Measurements from ENCODE around the gene PLCB4.

DNA sequence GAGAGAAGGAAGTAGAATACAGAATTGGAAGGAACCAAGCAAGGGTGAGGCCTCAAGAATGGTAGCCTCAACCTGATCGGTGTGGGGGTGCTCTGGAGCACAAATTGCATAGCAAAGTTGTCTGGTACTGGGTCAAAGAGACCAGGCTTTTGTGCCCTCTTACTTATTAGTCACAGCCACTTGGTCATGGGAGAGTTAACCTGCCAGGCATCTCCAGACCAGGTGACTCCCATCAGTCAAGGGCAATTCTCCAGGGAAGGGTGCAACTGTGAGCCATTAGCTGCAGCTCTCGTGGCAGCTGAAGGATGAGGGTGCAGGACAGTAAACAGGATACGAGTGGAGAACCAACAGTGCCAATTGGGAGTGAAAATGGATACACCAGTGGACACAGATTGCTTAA lies 47.7 kb upstream of the PLCB4 start:
- TF ChIP-seq ZBTB20 (tag by site-specific recombination; IDR thresholded peaks at IDR 0.05) (no peak), ZNF639 (tag by site-specific recombination; IDR thresholded peaks at IDR 0.05) (no peak), ZNF423 (tag by site-specific recombination; IDR thresholded peaks at IDR 0.05) (no peak), CTCF (tag by site-specific recombination; IDR thresholded peaks at IDR 0.05) (no peak), KLF8 (tag by site-specific recombination; IDR thresholded peaks at IDR 0.05) (no peak), ZNF18 (tag by site-specific recombination; IDR thresholded peaks at IDR 0.05) (no peak), ZNF76 (tag by site-specific recombination; IDR thresholded peaks at IDR 0.05; ENCODE audit: borderline replicate concordance, low read depth) (no peak), GLI4 (tag by site-specific recombination; IDR thresholded peaks at IDR 0.05) (no peak)
- TF ChIP-seq, protein P1, sequence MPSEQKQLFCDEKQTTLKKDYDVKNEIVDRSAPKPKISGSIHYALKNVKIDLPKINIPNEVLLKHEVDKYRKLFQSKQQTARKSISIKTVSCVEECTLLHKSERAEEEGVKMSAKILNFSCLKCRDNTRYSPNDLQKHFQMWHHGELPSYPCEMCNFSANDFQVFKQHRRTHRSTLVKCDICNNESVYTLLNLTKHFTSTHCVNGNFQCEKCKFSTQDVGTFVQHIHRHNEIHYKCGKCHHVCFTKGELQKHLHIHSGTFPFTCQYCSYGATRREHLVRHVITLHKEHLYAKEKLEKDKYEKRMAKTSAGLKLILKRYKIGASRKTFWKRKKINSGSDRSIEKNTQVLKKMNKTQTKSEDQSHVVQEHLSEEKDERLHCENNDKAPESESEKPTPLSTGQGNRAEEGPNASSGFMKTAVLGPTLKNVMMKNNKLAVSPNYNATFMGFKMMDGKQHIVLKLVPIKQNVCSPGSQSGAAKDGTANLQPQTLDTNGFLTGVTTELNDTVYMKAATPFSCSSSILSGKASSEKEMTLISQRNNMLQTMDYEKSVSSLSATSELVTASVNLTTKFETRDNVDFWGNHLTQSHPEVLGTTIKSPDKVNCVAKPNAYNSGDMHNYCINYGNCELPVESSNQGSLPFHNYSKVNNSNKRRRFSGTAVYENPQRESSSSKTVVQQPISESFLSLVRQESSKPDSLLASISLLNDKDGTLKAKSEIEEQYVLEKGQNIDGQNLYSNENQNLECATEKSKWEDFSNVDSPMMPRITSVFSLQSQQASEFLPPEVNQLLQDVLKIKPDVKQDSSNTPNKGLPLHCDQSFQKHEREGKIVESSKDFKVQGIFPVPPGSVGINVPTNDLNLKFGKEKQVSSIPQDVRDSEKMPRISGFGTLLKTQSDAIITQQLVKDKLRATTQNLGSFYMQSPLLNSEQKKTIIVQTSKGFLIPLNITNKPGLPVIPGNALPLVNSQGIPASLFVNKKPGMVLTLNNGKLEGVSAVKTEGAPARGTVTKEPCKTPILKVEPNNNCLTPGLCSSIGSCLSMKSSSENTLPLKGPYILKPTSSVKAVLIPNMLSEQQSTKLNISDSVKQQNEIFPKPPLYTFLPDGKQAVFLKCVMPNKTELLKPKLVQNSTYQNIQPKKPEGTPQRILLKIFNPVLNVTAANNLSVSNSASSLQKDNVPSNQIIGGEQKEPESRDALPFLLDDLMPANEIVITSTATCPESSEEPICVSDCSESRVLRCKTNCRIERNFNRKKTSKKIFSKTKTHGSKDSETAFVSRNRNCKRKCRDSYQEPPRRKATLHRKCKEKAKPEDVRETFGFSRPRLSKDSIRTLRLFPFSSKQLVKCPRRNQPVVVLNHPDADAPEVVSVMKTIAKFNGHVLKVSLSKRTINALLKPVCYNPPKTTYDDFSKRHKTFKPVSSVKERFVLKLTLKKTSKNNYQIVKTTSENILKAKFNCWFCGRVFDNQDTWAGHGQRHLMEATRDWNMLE (tag by site-specific recombination; conservative IDR thresholded peaks at IDR 0.05; ENCODE audit: low read depth): no peak
- TF ChIP-seq, protein P2, sequence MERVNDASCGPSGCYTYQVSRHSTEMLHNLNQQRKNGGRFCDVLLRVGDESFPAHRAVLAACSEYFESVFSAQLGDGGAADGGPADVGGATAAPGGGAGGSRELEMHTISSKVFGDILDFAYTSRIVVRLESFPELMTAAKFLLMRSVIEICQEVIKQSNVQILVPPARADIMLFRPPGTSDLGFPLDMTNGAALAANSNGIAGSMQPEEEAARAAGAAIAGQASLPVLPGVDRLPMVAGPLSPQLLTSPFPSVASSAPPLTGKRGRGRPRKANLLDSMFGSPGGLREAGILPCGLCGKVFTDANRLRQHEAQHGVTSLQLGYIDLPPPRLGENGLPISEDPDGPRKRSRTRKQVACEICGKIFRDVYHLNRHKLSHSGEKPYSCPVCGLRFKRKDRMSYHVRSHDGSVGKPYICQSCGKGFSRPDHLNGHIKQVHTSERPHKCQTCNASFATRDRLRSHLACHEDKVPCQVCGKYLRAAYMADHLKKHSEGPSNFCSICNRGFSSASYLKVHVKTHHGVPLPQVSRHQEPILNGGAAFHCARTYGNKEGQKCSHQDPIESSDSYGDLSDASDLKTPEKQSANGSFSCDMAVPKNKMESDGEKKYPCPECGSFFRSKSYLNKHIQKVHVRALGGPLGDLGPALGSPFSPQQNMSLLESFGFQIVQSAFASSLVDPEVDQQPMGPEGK (tag by site-specific recombination; IDR thresholded peaks at IDR 0.05): no peak

All from HEK293 (cell line).